Ammon's horn (tissue), 1 donor: ENCODE data around the gene PCDHB4.
"Not testable (repeated sequence)": the region's sequence is repeated elsewhere in the genome, so short reads cannot be mapped to it uniquely, and the experiment has no call there.

Source experiments
- DNase-seq: peaks from one replicate; pipeline ENCODE4 v3.0.0-alpha.2; 2016; ENCODE audit warnings: low spot score

The PCDHB4 gene

GRCh38 chr5:141150224-141150992 is 28.8 kb downstream of the PCDHB4 start:
- no peak for DNase-seq

- no peak for DNase-seq
Observed at GRCh38 chr5:141150993-141151325, 29.3 kb downstream of the PCDHB4 start.

- not testable (repeated sequence) for DNase-seq
Observed at GRCh38 chr5:141151632-141152031, 30.0 kb downstream of the PCDHB4 start.

DNA sequence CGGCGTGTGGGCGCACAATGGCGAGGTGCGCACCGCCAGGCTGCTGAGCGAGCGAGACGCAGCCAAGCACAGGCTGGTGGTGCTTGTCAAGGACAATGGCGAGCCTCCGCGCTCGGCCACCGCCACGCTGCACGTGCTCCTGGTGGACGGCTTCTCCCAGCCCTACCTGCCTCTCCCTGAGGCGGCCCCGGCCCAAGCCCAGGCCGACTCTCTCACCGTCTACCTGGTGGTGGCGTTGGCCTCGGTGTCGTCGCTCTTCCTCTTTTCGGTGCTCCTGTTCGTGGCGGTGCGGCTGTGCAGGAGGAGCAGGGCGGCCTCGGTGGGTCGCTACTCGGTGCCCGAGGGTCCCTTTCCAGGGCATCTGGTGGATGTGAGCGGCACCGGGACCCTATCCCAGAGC is 30.5 kb downstream of the PCDHB4 start:
- DNase-seq, result not testable (repeated sequence)

GRCh38 chr5:141155540-141156374 is 34.1 kb downstream of the PCDHB4 start:
- DNase-seq, result no peak

GRCh38 chr5:141157356-141157755 is 35.7 kb downstream of the PCDHB4 start:
- DNase-seq, result not testable (repeated sequence)

DNA sequence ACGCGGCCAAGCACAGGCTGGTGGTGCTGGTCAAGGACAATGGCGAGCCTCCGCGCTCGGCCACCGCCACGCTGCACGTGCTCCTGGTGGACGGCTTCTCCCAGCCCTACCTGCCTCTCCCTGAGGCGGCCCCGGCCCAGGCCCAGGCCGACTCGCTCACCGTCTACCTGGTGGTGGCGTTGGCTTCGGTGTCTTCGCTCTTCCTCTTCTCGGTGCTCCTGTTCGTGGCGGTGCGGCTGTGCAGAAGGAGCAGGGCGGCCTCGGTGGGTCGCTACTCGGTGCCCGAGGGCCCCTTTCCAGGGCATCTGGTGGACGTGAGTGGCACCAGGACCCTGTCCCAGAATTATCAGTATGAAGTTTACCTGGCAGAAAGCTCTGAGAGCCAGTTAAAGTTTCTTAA is 36.3 kb downstream of the PCDHB4 start:
- not testable (repeated sequence) for DNase-seq

GRCh38 chr5:141172381-141173204 is 51.0 kb downstream of the PCDHB4 start, which contains the start of gene PCDHB7:
Gene PCDHB7, plus strand, starts transcription at chr5:141172644. Its CDS starts 192 bp downstream, at chr5:141172836.
- DNase-seq, result peak; percentile 45

DNA sequence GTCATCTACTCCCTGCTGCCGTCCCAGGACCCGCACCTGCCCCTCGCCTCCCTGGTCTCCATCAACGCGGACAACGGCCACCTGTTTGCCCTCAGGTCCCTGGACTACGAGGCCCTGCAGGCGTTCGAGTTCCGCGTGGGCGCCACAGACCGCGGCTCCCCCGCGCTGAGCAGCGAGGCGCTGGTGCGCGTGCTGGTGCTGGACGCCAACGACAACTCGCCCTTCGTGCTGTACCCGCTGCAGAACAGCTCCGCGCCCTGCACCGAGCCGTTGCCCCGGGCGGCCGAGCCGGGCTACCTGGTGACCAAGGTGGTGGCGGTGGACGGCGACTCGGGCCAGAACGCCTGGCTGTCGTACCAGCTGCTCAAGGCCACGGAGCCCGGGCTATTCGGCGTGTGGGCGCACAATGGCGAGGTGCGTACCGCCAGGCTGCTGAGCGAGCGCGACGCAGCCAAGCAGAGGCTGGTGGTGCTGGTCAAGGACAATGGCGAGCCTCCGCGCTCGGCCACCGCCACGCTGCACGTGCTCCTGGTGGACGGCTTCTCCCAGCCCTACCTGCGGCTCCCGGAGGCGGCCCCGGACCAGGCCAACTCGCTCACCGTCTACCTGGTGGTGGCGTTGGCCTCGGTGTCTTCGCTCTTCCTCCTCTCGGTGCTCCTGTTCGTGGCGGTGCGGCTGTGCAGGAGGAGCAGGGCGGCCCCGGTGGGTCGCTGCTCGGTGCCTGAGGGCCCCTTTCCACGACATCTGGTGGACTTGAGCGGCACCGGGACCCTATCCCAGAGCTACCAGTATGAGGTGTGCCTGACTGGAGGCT is 52.9 kb downstream of the PCDHB4 start:
- not testable (repeated sequence) for DNase-seq
